H1 (cell line): Measurements from ENCODE around the gene SERPINH1. TPM values are rescaled to one million over a fixed set of nuclear protein-coding genes. Genes with fewer than 3 reads are reported as not detected.

Experiments used
- CTCF ChIA-PET: fragments of 300-600 bp; sonication (Branson Sonifier 250); formaldehyde crosslinking; loops from one replicate; lab custom pipeline; 2021; ENCODE audit not compliant: partially characterized antibody; lab: Charles Lee
- POLR2A ChIA-PET: fragments of 300-600 bp; sonication (Branson Sonifier 250); formaldehyde crosslinking; loops from one replicate; lab custom pipeline; 2021; ENCODE audit warnings: inconsistent platforms; ENCODE audit not compliant: partially characterized antibody; lab: Charles Lee
- DNase-seq, 2 experiments: peaks; one replicate each; pipeline versions ENCODE4 v3.0.0 to v3.0.0-alpha.2; 2010 to 2022; ENCODE audit warnings: low spot score in 2 of 2, low read depth in 1 of 2, mixed read lengths in 1 of 2
- FAIRE-seq: peaks from 2 replicates; lab custom pipeline; 2011; peaks lifted over from hg19 to GRCh38; lab: Jason Lieb, UNC
- H2AFZ ChIP-seq: 2 replicates; pipeline ENCODE4 v1.8.1; 2012; ENCODE audit warnings: low read length, inconsistent platforms
- H2AK5ac ChIP-seq: 2 replicates; pipeline ENCODE4 v1.6.1; 2013; ENCODE audit warnings: low read depth, low read length
- H2BK120ac ChIP-seq: replicated peaks from 2 replicates; pipeline ENCODE3; 2013; ENCODE audit warnings: low read depth, low read length, inconsistent platforms
- H2BK12ac ChIP-seq: 2 replicates; pipeline ENCODE4 v1.6.1; 2013; ENCODE audit warnings: low read depth, low read length
- H2BK15ac ChIP-seq: 2 replicates; pipeline ENCODE4 v1.6.1; 2013; ENCODE audit warnings: low read length
- H2BK20ac ChIP-seq: 2 replicates; pipeline ENCODE4 v1.6.1; 2013; ENCODE audit warnings: low read length
- H2BK5ac ChIP-seq: 2 replicates; pipeline ENCODE4 v1.6.1; 2013; ENCODE audit warnings: low read depth, low read length
- H3K14ac ChIP-seq: 2 replicates; pipeline ENCODE4 v1.6.1; 2013; ENCODE audit warnings: inconsistent platforms; ENCODE audit not compliant: insufficient read length
- H3K18ac ChIP-seq: 2 replicates; pipeline ENCODE4 v1.6.1; 2013; ENCODE audit warnings: low read length; ENCODE audit errors: extremely low read depth
- H3K23ac ChIP-seq: 2 replicates; pipeline ENCODE4 v1.6.1; 2013; ENCODE audit warnings: inconsistent platforms; ENCODE audit not compliant: insufficient read length
- H3K23me2 ChIP-seq: 2 replicates; pipeline ENCODE4 v1.6.1; 2013; ENCODE audit warnings: low read depth, low read length
- H3K27ac ChIP-seq: 2 replicates; pipeline ENCODE4 v1.6.1; 2011; ENCODE audit warnings: low read depth, low read length, inconsistent platforms
- H3K27me3 ChIP-seq, 4 experiments: replicated peaks in 1 of 4; 1 replicate in 1 of 4; 2 replicates in 3 of 4; pipeline versions ENCODE4 v1.6.1 to v1.8.1; 2011 to 2013; ENCODE audit warnings: low read length in 3 of 4, mild to moderate bottlenecking in 3 of 4, inconsistent platforms in 2 of 4, mixed read lengths in 2 of 4, moderate library complexity in 1 of 4; ENCODE audit not compliant: control insufficient read depth in 3 of 4, insufficient read depth in 3 of 4; ENCODE audit errors: extremely low read depth in 1 of 4
- H3K36me3 ChIP-seq, 4 experiments: 2 replicates each; pipeline versions ENCODE4 v1.6.1 to v1.8.1; 2011 to 2013; ENCODE audit warnings: mild to moderate bottlenecking in 4 of 4, low read length in 3 of 4, moderate library complexity in 2 of 4, control low read depth in 1 of 4, inconsistent platforms in 1 of 4; ENCODE audit not compliant: insufficient read depth in 4 of 4, control insufficient read depth in 2 of 4
- H3K4ac ChIP-seq: replicated peaks from 2 replicates; pipeline ENCODE3; 2013; ENCODE audit warnings: low read length, low read depth, mixed read lengths, inconsistent platforms; ENCODE audit not compliant: insufficient read length
- H3K4me1 ChIP-seq, 4 experiments: replicated peaks in 1 of 4; 1 replicate in 1 of 4; 2 replicates in 3 of 4; pipeline versions ENCODE4 v1.6.1 to v1.8.1; 2011 to 2013; ENCODE audit warnings: low read length in 3 of 4, inconsistent platforms in 2 of 4, mixed read lengths in 1 of 4; ENCODE audit not compliant: insufficient read depth in 4 of 4, control insufficient read depth in 3 of 4
- H3K4me2 ChIP-seq, 2 experiments: 2 replicates each; pipeline versions ENCODE4 v1.6.1 to v1.8.1; 2011 to 2013; ENCODE audit warnings: low read depth in 2 of 2, low read length in 2 of 2, control low read depth in 1 of 2, inconsistent platforms in 1 of 2, mild to moderate bottlenecking in 1 of 2; ENCODE audit not compliant: insufficient read depth in 1 of 2
- H3K4me3 ChIP-seq, 4 experiments: fragments of 200-600, 300-600 bp in 1 of 4; sonication (generic), shearing (Covaris generic), sonication (Bioruptor Twin) in 1 of 4; 2 replicates each; pipeline versions ENCODE4 v1.5.1 to v1.8.1; 2011 to 2016; ENCODE audit warnings: low read length in 4 of 4, low read depth in 3 of 4, control low read depth in 2 of 4, inconsistent platforms in 2 of 4, mild to moderate bottlenecking in 2 of 4, mixed read lengths in 1 of 4, moderate library complexity in 1 of 4; ENCODE audit not compliant: insufficient read depth in 2 of 4; ENCODE audit errors: extremely low read depth in 1 of 4
- H3K56ac ChIP-seq: replicated peaks from 2 replicates; pipeline ENCODE3; 2013; ENCODE audit warnings: low read depth, mild to moderate bottlenecking, mixed read lengths, low read length, inconsistent platforms; ENCODE audit not compliant: insufficient read length
- H3K79me1 ChIP-seq: 2 replicates; pipeline ENCODE4 v1.6.1; 2013; ENCODE audit warnings: low read depth, low read length, control low read depth
- H3K79me2 ChIP-seq, 2 experiments: 2 replicates each; pipeline versions ENCODE4 v1.6.1 to v1.8.1; 2012 to 2013; ENCODE audit warnings: low read length in 2 of 2, mild to moderate bottlenecking in 2 of 2, inconsistent platforms in 1 of 2; ENCODE audit not compliant: insufficient read depth in 2 of 2, control insufficient read depth in 1 of 2
- H3K9ac ChIP-seq, 4 experiments: replicated peaks in 1 of 4; 1 replicate in 1 of 4; 2 replicates in 3 of 4; pipeline versions ENCODE4 v1.6.1 to v1.8.1; 2011 to 2013; ENCODE audit warnings: low read depth in 3 of 4, low read length in 3 of 4, control low read depth in 2 of 4, mild to moderate bottlenecking in 2 of 4, moderate library complexity in 2 of 4, inconsistent platforms in 1 of 4; ENCODE audit errors: extremely low read depth in 1 of 4
- H3K9me3 ChIP-seq, 2 experiments: 2 replicates each; pipeline versions ENCODE4 v1.6.1 to v1.8.1; 2012 to 2013; ENCODE audit warnings: mild to moderate bottlenecking in 2 of 2, moderate library complexity in 2 of 2, control low read depth in 1 of 2, inconsistent platforms in 1 of 2, low read depth in 1 of 2, low read length in 1 of 2, mixed read lengths in 1 of 2; ENCODE audit not compliant: insufficient read depth in 2 of 2
- H4K20me1 ChIP-seq, 2 experiments: replicated peaks in 1 of 2; 2 replicates each; pipeline versions ENCODE3 to v1.8.1; 2011 to 2013; ENCODE audit warnings: inconsistent platforms in 2 of 2, low read length in 2 of 2, mild to moderate bottlenecking in 1 of 2; ENCODE audit not compliant: insufficient read depth in 2 of 2, control insufficient read depth in 1 of 2
- H4K5ac ChIP-seq: 2 replicates; pipeline ENCODE4 v1.6.1; 2013; ENCODE audit warnings: low read length, low read depth, mixed read lengths, inconsistent platforms; ENCODE audit not compliant: insufficient read length
- H4K8ac ChIP-seq: 2 replicates; pipeline ENCODE4 v1.8.0; 2013; ENCODE audit warnings: mild to moderate bottlenecking, moderate library complexity, low read length, inconsistent platforms; ENCODE audit not compliant: insufficient read depth; ENCODE audit errors: extremely low read depth
- H4K91ac ChIP-seq: replicated peaks from 2 replicates; pipeline ENCODE3; 2013; ENCODE audit warnings: low read length, mixed read lengths, inconsistent platforms; ENCODE audit not compliant: insufficient read length
- ASH2L ChIP-seq: fragments of 200-600, 300-600 bp; sonication (generic); IDR thresholded peaks from one replicate; pipeline ENCODE4 v1.7.1; 2017; ENCODE audit warnings: low read length
- CTBP2 ChIP-seq: IDR thresholded peaks from 2 replicates; pipeline ENCODE4 v1.7.0; 2011; ENCODE audit warnings: borderline replicate concordance, mild to moderate bottlenecking, moderate library complexity, mixed read lengths, low read length; ENCODE audit not compliant: insufficient read depth, insufficient read length
- HDAC6 ChIP-seq: IDR thresholded peaks from one replicate; pipeline ENCODE4 v1.7.1; 2012; ENCODE audit warnings: low read depth, mild to moderate bottlenecking, inconsistent platforms, low read length, moderate library complexity
- KDM4A ChIP-seq: IDR thresholded peaks from one replicate; pipeline ENCODE4 v1.7.1; 2012; ENCODE audit warnings: low read depth, mild to moderate bottlenecking, moderate library complexity, low read length, inconsistent platforms; ENCODE audit not compliant: severe bottlenecking
- MAX ChIP-seq: IDR thresholded peaks from 2 replicates; pipeline ENCODE4 v1.6.1; 2012; ENCODE audit warnings: inconsistent platforms
- RBBP5 ChIP-seq: IDR thresholded peaks from 2 replicates; pipeline ENCODE4 v1.7.1; 2012; ENCODE audit warnings: low read depth, mild to moderate bottlenecking, inconsistent platforms, low read length, moderate library complexity, borderline replicate concordance
- SIX5 ChIP-seq: IDR thresholded peaks from 2 replicates; pipeline ENCODE4 v1.6.1; 2011; ENCODE audit warnings: mild to moderate bottlenecking, low read depth, low read length
- TBP ChIP-seq: IDR thresholded peaks from 2 replicates; pipeline ENCODE4 v1.6.1; 2011; ENCODE audit warnings: low read depth, low read length, improper control_type of control experiment
- TCF12 ChIP-seq: IDR thresholded peaks from 2 replicates; pipeline ENCODE4 v1.6.1; 2011; ENCODE audit warnings: low read depth, mild to moderate bottlenecking, low read length
- TEAD4 ChIP-seq: IDR thresholded peaks from 2 replicates; pipeline ENCODE4 v1.6.1; 2012; ENCODE audit warnings: low read depth, low read length, inconsistent platforms, mixed read lengths
- WGBS, 2 experiments: shearing (Covaris generic) in 1 of 2; methylation state at CpG; one replicate each; pipeline versions ENCODE4 v1.1.6 to v1.1.7; 2013 to 2015; ENCODE audit warnings: low lambda C conversion rate in 2 of 2, mixed read lengths in 2 of 2, inconsistent platforms in 1 of 2, low coverage in 1 of 2, missing lambda C conversion rate in 1 of 2; ENCODE audit not compliant: insufficient replicate concordance in 2 of 2, insufficient coverage in 1 of 2, insufficient read length in 1 of 2; ENCODE audit errors: extremely low coverage in 1 of 2, missing lambda C conversion rate in 1 of 2; 5-methylcytosine and 5-hydroxymethylcytosine counted together
- polyA plus RNA-seq, 7 experiments: library from polyadenylated mRNA; depleted of rRNA in 3 of 7; stranded (reverse) in 5 of 7; unstranded in 2 of 7; fragments of >200 nt in 5 of 7; fragments of 200-250 nt in 2 of 7; gene quantifications; 1 replicate in 5 of 7; 2 replicates in 1 of 7; 4 replicates in 1 of 7; pipeline versions ENCODE4 v1.2.1 to v1.2.3, GENCODE V29; 2011 to 2013; ENCODE audit warnings: missing spikeins in 2 of 7, mixed read lengths in 2 of 7
- total RNA-seq: library from RNA; stranded (reverse); fragmentation: NEBNext Ultra II Directional; extraction: Animal tissue kit (Norgen Biotek cat#: 25700); gene quantifications from 2 replicates; pipeline ENCODE4 v1.2.1, GENCODE V29; 2021

SERPINH1 gene
- total and polyA plus RNA-seq, 2 of the 8 experiments (the other 6 are each of a cell fraction or from before 2014, with no cell fraction given), result 420 to 621 TPM

- TF ChIP-seq SIX5, result no peak
- TF ChIP-seq HDAC6, result no peak
- no peak for TF ChIP-seq KDM4A
- no peak for TF ChIP-seq ASH2L
- TF ChIP-seq TBP, result no peak
- no peak for TF ChIP-seq RBBP5
- no peak for TF ChIP-seq TCF12
- no peak for TF ChIP-seq TEAD4
- no peak for TF ChIP-seq MAX
- TF ChIP-seq CTBP2, result no peak
- TF ChIP-seq, all 59 proteins: peak for 0
- peaks cover under 1 to 16% (median 7%) of the 10 kb centered on the region in 4 experiments; a peak in 6 of 7 replicates for H3K27me3 ChIP-seq
- no peaks in the 10 kb centered on the region for H3K79me1 ChIP-seq
- FAIRE-seq (no peak), DNase-seq (no peak)
- peaks cover 0 to 2% (median 0%) of the 10 kb centered on the region in 4 experiments; a peak in 1 of 7 replicates for H3K4me1 ChIP-seq
- no peak overlapping the region for H3K14ac ChIP-seq
- no peak overlapping the region for H2BK120ac ChIP-seq
- H3K4me3 ChIP-seq, result no peak overlapping the region
- 81% methylated on average over 9 of the region's 9 CpGs; no CpG with 5 or more reads in 1 of the 2 experiments for WGBS, 2 experiments
- H3K56ac ChIP-seq, result no peak overlapping the region
- no peak overlapping the region for H2BK20ac ChIP-seq
- no peak overlapping the region for H2BK15ac ChIP-seq
- H4K8ac ChIP-seq, result no peak overlapping the region
- H3K36me3 ChIP-seq, result no peaks in the 10 kb centered on the region
- H3K23ac ChIP-seq, result no peak overlapping the region
- H4K20me1 ChIP-seq, result no peaks in the 10 kb centered on the region
- ChIA-PET POLR2A (interaction anchor here (0.6 to 1.9 kb wide), 4 partner anchors 42 to 187 kb away, joined by 3 to 6 read pairs (median 3); no protein-coding TSS in a partner anchor), CTCF (interaction anchor here (1.1 to 27.2 kb wide), 9 partner anchors 10 to 130 kb away, joined by 4 to 603 read pairs (median 7); no protein-coding TSS in a partner anchor)
- no peak overlapping the region for H4K5ac ChIP-seq
- H3K4ac ChIP-seq, result no peak overlapping the region
- H4K91ac ChIP-seq, result no peak overlapping the region
- H3K27ac ChIP-seq, result no peak overlapping the region
- no peak overlapping the region for H2AK5ac ChIP-seq
- H3K79me2 ChIP-seq, result no peaks in the 10 kb centered on the region
- no peak overlapping the region for H3K9ac ChIP-seq
- no peak overlapping the region for H3K4me2 ChIP-seq
- H3K18ac ChIP-seq, result no peak overlapping the region
- H2BK12ac ChIP-seq, result no peak overlapping the region
- H2AFZ ChIP-seq, result no peak overlapping the region
- 0 out of 4 replicates have a peak, but pooled peaks cover 0 to 2% of the 10 kb centered on the region in 2 experiments for H3K9me3 ChIP-seq
- no peak overlapping the region for H2BK5ac ChIP-seq
- H3K23me2 ChIP-seq, result no peaks in the 10 kb centered on the region
Observed at GRCh38 chr11:75518771-75519653, 43.0 kb upstream of the SERPINH1 start.
